ENCODE measurements around the gene CHRFAM7A. TPM values are rescaled to one million over a fixed set of nuclear protein-coding genes. Genes with fewer than 3 reads are reported as not detected.
A peak's percentile ranks its signal among the peaks of the same experiment; 100 is the strongest.
"Not testable (repeated sequence)": the region's sequence is repeated elsewhere in the genome, so short reads cannot be mapped to it uniquely, and the experiment has no call there.

The CHRFAM7A gene
- total RNA-seq = 1 to 10 TPM; 1.9 to 2.7 TPM

DNA sequence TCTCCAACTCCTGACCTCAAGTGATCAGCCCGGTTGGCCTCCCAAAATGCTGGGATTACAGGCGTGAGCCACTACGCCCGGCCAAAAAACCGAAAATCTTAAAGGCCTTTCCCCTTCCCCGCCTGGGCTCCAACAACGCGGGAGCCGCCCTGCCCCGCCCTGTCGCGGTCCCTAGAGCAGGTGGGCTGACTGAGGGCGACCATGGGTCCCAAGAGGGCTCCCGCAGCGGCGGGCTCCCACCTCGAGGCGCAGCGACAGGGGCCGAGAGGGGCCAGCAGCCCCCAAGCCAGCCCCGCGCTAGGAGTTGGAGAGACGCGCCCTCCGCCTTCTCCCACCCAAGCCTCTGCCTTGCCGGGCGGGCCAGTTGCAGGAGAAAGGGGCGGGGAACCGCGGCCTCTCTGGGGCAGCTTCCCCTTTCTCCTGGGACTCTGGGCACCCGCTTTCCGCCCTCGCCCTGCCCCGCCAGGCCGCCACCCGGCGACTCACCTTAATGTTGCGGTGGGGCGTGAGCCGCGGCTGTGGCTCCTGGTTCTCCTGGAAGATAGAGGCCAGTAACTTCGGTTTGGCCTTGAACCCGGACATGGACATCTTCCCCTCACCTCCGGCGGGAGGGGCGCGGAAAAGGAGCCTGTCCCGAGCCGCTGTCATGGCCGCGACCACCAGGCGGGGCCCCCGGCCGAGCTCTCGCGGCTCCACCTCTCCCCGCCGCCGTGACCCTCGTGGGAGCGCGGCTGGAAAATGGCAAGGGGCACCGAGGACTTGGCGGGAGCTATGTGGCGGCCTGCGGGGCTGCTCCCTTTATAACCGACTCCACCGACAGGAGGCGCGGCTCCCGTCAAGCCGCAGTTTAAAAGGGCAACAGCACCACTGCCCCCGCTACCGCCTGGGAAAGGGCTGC lies at the start of gene CHRFAM7A:
TSS of gene CHRFAM7A (minus strand) at position 775 of the 898 bp plus-strand sequence. CDS start 10,189 bp downstream, outside the sequence.
- H3K27me3 Mint-ChIP-seq, H3K4me3 Mint-ChIP-seq, H3K36me3 Mint-ChIP-seq, POLR2A ChIA-PET, H3K27ac Mint-ChIP-seq, H3K4me1 Mint-ChIP-seq, H3K9me3 Mint-ChIP-seq: not testable (repeated sequence)
- DNase-seq (peak; percentile 29), ATAC-seq (ENCODE audit: low read depth) (peak; percentile 73)

GRCh38 chr15:30438348-30438747 lies 45.0 kb upstream of the CHRFAM7A start:
- H3K9me3 Mint-ChIP-seq; DNase-seq; ATAC-seq (ENCODE audit: low read depth); H3K27me3 Mint-ChIP-seq; H3K4me1 Mint-ChIP-seq; H3K27ac Mint-ChIP-seq; H3K4me3 Mint-ChIP-seq; POLR2A ChIA-PET; H3K36me3 Mint-ChIP-seq: not testable (repeated sequence)

DNA sequence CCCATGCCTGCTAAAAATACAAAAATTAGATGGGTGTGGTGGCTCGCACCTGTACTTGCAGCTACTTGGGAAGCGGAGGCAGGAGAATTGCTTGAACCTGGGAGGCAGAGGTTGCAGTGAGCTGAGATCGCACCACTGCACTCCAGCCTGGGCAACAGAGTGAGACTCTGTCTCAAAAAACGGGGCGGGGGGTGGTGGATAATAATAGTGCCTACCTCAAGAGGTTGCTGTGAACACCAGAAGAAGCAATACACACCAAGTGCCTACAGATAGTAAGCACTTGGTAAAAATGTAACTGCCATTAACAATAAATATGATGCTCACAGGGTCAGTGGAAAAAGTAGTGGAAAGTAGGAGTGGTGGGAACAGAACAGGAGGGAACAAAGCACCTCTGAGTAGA lies 42.5 kb upstream of the CHRFAM7A start:
- ATAC-seq (ENCODE audit: low read depth); H3K27ac Mint-ChIP-seq; H3K4me1 Mint-ChIP-seq; H3K9me3 Mint-ChIP-seq; H3K4me3 Mint-ChIP-seq; H3K36me3 Mint-ChIP-seq; DNase-seq; POLR2A ChIA-PET; H3K27me3 Mint-ChIP-seq: not testable (repeated sequence)

DNA sequence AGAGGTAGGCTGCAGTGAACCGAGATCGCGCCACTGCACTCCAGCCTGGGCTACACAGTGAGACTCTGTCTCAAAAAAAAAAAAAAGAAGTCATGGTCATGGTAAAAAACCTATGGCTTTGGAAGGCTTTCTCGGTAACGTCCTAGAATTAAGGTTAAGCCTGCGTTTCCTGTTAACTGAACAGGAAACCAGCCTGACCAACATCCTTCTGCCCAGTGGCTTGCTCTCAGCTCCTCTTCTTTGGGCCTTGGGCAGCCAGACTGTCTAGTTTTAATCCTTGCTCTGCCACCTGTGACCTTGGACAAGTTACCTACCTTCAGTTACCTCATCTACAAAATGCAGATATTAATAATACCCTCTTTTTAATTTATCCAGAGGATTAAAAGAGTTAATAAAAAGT lies 27.4 kb upstream of the CHRFAM7A start:
- H3K4me1 Mint-ChIP-seq; DNase-seq; H3K36me3 Mint-ChIP-seq; ATAC-seq (ENCODE audit: low read depth); H3K27ac Mint-ChIP-seq; H3K9me3 Mint-ChIP-seq; POLR2A ChIA-PET; H3K4me3 Mint-ChIP-seq; H3K27me3 Mint-ChIP-seq: not testable (repeated sequence)

DNA sequence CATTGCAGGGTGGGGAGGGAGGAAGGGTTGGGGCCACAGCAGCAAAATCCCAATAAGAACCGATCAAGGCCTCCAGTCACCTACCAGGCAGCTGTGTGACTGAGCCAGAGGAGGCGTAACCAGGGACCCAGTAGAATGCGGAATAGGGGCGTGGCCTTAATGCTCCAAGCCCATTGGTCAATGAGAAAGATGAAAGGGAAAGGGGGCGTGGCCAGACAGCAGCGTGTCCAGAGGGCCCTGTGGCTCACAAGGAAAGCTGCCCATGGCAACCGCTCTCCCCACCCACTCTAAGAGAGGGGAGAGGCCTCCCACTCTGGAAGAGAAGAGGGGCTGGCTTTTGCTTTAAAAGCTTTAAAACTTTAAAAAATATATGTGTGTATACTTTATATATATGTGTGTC lies 20.8 kb upstream of the CHRFAM7A start, which contains the start of gene GOLGA8R:
TSS of gene GOLGA8R (minus strand) at position 101 of the 400 bp plus-strand sequence. CDS start at position 3, 98 bp downstream.
- H3K27ac Mint-ChIP-seq; ATAC-seq (ENCODE audit: low read depth); H3K27me3 Mint-ChIP-seq; POLR2A ChIA-PET; DNase-seq; H3K9me3 Mint-ChIP-seq; H3K36me3 Mint-ChIP-seq; H3K4me3 Mint-ChIP-seq; H3K4me1 Mint-ChIP-seq: not testable (repeated sequence)

- POLR2A ChIA-PET; DNase-seq; ATAC-seq (ENCODE audit: low read depth); H3K9me3 Mint-ChIP-seq; H3K27me3 Mint-ChIP-seq; H3K36me3 Mint-ChIP-seq; H3K4me1 Mint-ChIP-seq; H3K27ac Mint-ChIP-seq; H3K4me3 Mint-ChIP-seq: not testable (repeated sequence)
Observed at GRCh38 chr15:30407636-30408035, 14.3 kb upstream of the CHRFAM7A start.

DNA sequence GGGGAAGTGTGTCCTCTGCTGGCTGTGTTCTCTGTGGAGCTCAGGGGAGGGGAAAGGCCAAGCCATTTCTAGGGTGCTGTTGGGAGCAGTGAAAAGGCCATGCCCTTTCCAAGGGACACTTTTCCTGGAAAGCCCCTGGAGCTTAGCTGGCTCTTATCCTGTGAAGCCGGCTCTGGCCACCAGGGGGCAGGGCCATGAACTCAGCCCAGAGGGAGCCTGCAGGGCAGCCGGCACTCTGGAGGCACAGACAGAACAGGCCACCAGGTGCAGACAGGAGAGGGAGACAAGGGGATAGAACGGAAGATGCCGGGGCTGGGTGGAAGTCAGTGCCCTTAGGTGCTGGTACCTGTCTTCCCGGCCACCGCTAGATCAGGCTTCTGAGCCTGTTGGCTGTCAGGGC lies 5.6 kb upstream of the CHRFAM7A start:
- ATAC-seq (ENCODE audit: low read depth) (peak; percentile 81), DNase-seq (peak; percentile 65)
- H3K27ac Mint-ChIP-seq, H3K27me3 Mint-ChIP-seq, H3K4me1 Mint-ChIP-seq, POLR2A ChIA-PET, H3K36me3 Mint-ChIP-seq, H3K4me3 Mint-ChIP-seq, H3K9me3 Mint-ChIP-seq: not testable (repeated sequence)

- DNase-seq, H3K27me3 Mint-ChIP-seq, H3K9me3 Mint-ChIP-seq, H3K4me1 Mint-ChIP-seq, POLR2A ChIA-PET, H3K27ac Mint-ChIP-seq, H3K4me3 Mint-ChIP-seq, H3K36me3 Mint-ChIP-seq: not testable (repeated sequence)
- ATAC-seq (ENCODE audit: low read depth) = peak; percentile 62
Observed at GRCh38 chr15:30393664-30393991, 288 bp upstream of the CHRFAM7A start.

DNA sequence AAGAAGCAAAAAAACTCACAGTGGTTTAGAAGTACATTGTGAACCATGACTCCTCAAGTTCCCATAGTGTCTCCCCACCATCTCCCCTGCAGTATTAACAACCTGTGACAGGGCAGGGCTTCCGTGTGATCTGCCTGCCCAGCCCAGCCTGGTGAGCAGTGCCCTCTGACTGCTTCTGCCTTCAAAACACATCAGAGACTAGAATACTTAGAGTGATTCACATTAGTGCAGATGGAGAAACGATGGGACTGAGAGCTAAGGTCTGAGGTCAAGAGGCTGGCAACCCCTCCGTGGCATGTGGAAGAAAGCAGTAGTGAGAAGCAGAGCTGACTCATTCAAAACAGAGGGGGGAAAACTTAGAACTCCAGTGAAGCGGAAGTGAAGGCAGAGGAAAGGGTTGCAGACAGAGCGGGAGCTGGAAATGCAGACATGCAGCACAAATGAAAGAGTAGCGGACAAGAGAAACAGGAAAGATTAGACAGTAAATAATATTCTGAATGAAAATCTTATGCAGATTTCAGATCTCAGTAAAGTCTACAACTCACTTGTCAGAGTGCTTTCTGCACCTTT lies 6.9 kb downstream of the CHRFAM7A start:
- ATAC-seq (ENCODE audit: low read depth); H3K9me3 Mint-ChIP-seq; H3K27me3 Mint-ChIP-seq; H3K4me1 Mint-ChIP-seq; POLR2A ChIA-PET; H3K36me3 Mint-ChIP-seq; H3K4me3 Mint-ChIP-seq; DNase-seq; H3K27ac Mint-ChIP-seq: not testable (repeated sequence)

DNA sequence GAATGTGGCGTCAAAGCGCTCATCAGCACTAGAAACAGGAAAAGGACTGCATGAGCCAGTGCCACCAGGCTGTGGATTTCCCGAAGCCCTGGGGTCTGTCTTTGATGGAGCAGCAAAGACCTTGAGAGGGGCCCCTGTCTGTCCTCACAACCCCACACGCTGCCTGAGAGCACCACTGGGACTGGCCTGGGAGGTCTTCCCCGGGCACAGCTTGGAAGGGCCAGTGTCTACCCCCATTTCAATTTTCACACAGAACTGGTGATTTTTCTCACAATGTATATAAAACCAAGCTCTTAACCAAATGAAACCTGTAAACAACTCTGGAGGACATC lies 16.3 kb downstream of the CHRFAM7A start:
- H3K9me3 Mint-ChIP-seq; H3K4me1 Mint-ChIP-seq; POLR2A ChIA-PET; ATAC-seq (ENCODE audit: low read depth); H3K27ac Mint-ChIP-seq; H3K36me3 Mint-ChIP-seq; H3K4me3 Mint-ChIP-seq; H3K27me3 Mint-ChIP-seq; DNase-seq: not testable (repeated sequence)

DNA sequence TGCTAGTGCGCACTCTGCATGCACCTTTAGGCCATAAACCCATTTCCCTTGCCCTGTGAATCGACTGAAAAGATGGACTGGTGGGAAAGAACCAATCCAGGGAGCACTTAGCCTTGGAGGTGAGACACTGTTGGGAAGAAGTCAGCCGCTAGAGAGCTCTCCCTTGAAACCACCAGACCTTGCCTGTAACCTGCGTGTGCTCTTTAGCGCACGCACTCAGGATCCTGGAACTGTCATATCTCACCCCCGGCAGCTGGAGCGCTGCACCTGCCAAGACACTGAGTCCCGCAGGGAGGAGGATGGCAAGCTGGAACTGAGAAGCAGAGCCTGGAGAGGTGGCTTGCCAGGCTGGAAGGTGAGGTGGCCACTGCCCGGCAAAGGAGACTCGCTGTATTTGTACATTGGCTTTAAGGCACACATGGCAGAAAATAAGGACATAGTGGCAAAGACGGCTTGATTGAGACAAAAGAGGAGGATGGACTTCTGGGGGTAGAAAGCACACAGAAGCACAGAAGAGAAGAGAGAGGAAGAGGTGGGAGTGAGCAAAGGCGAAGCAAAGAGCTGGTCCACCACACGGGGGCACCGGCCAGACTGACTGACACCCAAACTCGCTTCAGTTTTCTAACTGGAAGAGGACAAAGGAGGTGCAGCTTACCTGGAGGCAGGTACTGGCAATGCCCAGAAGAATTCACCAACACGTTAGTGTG lies 16.8 kb downstream of the CHRFAM7A start:
- ATAC-seq (ENCODE audit: low read depth); H3K27me3 Mint-ChIP-seq; H3K4me1 Mint-ChIP-seq; H3K9me3 Mint-ChIP-seq; POLR2A ChIA-PET; H3K27ac Mint-ChIP-seq; H3K4me3 Mint-ChIP-seq; DNase-seq; H3K36me3 Mint-ChIP-seq: not testable (repeated sequence)

DNA sequence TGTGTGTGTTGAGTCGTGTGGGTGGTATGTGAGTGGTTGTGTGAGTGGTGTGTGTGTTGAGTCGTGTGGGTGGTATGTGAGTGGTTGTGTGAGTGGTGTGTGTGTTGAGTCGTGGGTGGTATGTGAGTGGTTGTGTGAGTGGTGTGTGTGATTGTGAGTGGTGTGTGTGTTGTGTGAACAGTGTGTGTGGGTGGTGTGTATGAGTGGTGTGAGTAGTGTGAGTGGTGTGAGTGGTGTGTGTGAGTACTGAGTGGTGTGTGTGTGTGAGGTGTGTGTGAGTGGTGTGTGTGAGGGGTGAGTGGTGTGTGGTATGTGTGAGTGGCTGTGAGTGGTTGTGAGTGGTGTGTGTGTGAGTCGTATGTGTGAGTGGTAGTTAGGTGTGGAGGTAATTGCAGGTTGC lies 17.5 kb downstream of the CHRFAM7A start:
- H3K4me3 Mint-ChIP-seq; ATAC-seq (ENCODE audit: low read depth); H3K27me3 Mint-ChIP-seq; POLR2A ChIA-PET; H3K36me3 Mint-ChIP-seq; H3K4me1 Mint-ChIP-seq; H3K9me3 Mint-ChIP-seq; DNase-seq: not testable (repeated sequence)
- H3K27ac Mint-ChIP-seq = peak overlapping the region; percentile 2

DNA sequence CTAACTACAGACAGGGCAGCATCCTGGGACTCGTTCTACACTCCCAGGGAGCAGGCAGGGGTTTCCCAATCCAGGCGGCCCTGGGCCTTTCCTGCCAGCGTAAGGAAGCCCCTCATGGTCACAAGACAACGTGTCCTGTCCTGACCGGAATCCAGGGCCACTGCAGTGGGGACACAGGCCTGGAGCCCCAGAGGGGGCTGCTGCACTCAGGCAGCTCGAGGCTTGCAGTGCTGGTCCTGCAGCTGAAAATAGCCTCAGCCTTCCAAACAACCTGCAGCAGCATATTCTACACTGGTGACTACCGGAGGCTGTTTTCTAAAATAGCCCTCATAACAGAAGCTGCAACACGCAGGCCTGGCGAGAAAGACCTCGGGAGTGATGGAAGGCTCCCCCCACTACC lies 18.5 kb downstream of the CHRFAM7A start:
- H3K9me3 Mint-ChIP-seq; DNase-seq; H3K4me3 Mint-ChIP-seq; H3K27ac Mint-ChIP-seq; H3K4me1 Mint-ChIP-seq; H3K36me3 Mint-ChIP-seq; ATAC-seq (ENCODE audit: low read depth); POLR2A ChIA-PET; H3K27me3 Mint-ChIP-seq: not testable (repeated sequence)

DNA sequence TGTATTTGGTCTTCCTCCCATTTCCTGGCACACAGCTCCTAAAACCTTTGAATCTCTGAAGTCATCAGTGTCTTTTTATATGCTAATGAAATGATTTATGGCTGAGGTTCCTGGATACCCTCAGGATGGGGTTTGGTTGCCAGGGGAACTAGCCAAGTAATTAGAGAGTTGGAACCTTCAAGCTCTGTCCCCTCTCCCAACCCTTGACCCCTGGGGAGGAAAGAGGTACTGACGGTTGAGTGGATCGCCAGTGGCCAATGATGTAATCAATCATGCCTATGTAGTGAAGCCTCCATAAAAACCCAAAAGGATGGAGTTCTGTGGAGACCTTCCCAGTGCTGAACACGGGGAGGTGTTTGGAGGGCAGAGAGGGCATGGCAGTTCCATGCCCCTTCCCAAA lies 25.1 kb downstream of the CHRFAM7A start:
- H3K9me3 Mint-ChIP-seq; H3K27ac Mint-ChIP-seq; H3K27me3 Mint-ChIP-seq; DNase-seq; ATAC-seq (ENCODE audit: low read depth); POLR2A ChIA-PET; H3K36me3 Mint-ChIP-seq; H3K4me3 Mint-ChIP-seq; H3K4me1 Mint-ChIP-seq: not testable (repeated sequence)
